T-helper 2 cell treated with Interferon-gamma antibody and Interleukin-4, amounts not matched to agents 100 ng/mL and 5 ng/mL, for 36 hours (primary cell): ENCODE data around the gene CBY2. TPM values are rescaled to one million over a fixed set of nuclear protein-coding genes. Genes with fewer than 3 reads are reported as not detected.
"Not testable (repeated sequence)": the region's sequence is repeated elsewhere in the genome, so short reads cannot be mapped to it uniquely, and the experiment has no call there.

Source experiments
- intact Hi-C: fragments of 100-400 bp; cut with micrococcal nuclease; formaldehyde crosslinking; loops from one replicate; pipeline ENCODE4 v1.15.1; 2023
- total RNA-seq: library from RNA; stranded (reverse); gene quantifications from 2 replicates; pipeline ENCODE4 v1.2.3, GENCODE V29; 2022

The CBY2 gene
- total RNA-seq, 1 donor from 2014 or later = not detected

DNA sequence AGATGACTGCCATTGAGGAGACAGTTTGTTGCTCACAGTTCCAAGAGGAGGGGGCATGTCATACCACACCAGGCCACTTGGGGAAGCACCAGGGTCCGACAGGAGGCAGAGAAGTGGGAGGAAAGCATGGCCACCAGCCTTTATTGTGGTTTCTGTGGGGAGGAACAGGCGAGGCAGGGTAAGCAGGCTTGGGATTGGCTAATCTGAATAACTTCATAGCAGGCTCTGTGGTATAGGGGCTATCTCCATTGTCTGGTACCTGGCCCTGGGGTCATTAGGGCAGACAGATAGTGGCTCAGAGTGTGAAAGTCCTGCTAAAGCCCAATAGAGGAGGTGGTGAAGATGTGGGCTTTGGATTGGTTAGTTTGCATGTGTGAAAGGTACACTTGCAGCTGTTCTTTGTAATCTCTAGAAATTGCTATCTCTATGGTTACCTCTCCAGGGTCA lies 35.5 kb downstream of the CBY2 start:
- intact Hi-C loops = no loop called here

DNA sequence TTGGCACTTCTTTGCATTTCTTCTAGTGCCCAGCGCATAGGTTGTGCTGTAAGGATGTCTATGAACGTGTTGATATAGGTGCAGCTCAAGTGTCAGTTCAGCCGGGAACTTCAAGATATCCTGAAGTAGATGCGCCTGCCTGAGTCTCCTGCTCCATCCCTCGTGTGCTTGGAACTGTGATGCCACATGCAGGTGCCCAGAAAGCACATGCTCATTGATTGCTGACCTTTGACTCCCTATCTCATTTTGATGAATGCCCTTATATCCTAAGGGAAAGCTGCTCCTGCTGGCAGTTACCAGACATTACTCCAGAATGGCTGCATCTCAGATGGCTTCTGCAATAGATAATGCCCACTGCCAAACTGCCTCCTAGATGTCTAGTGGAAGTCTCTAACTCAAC lies 40.9 kb downstream of the CBY2 start:
- intact Hi-C loops = no loop called here

DNA sequence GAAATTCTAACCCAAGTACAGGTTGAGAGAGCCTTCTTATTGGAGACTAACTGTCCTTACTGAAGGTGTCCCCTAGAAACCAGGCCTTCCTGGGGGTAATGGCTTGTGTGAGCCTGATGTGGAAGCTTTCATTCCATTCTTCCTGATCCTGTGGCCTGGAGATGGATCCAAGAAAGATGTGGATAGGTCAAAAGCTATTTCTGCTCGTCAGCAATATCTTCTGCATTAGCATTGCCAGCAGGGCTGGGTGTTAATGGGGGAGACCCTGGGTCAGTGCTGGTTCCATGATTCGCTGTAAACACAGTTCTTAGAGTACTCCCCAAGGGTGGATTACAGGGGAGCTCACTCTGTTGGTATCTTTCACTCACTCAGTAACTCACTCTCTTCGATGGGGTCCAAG lies 42.9 kb downstream of the CBY2 start:
- intact Hi-C loops = no loop called here

DNA sequence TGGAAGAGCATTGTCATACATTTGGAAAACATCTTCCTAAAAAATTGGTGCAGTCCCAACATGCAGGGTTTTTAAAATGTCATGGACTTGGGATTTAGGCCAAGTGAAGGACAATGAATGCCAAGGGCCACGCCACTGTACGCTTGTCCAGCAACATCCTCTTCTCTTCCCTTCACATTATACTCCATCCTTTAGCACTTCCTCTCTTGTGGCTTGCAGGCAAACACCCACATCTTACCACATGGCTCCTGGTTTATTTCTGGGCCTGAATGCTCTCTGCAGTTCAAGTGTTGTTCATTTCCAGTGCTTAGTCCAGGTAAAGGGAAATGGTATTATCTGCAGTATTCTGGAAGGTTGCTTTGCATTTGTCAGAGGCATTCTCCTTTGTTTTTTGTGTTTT lies 45.0 kb downstream of the CBY2 start:
- intact Hi-C loops = no loop called here

DNA sequence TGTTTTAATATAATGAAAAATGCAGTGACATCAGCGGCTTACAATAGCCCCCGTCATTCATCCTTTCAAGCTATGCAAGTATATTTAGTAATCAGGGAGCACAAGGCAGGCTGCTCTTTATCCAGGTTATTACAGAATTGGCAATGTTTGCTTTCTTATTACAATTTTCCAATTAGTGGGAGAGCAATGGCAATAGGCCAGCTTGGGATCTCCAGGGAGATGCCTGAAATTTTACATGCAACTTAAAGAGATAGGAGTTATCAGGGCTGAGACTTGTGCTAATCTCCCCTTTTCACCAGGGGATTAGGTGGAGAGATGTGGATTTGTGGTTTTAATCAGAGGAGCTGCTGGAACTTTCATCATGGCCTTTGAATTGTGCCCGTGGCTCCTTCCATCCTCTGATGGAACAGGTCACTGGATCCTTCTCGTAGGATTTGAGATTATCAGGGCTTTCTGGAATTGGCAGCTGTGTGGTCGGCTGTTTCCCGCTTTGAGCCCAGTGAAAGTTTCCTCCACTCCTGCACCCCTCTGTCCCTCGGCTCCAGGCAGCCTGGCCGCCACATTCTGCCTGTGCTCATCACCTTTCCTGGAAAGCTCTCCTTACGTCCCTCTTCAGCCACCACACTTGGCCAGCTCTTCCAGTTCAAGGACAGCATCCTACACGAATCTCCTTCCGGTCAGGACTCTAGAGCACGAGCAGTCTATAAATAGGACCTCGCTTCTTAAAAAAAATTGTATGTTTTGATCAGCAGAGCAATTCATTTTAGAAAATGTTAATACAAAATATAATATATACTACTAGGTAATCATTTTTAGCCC lies 47.0 kb downstream of the CBY2 start:
- intact Hi-C loops = no loop called here

DNA sequence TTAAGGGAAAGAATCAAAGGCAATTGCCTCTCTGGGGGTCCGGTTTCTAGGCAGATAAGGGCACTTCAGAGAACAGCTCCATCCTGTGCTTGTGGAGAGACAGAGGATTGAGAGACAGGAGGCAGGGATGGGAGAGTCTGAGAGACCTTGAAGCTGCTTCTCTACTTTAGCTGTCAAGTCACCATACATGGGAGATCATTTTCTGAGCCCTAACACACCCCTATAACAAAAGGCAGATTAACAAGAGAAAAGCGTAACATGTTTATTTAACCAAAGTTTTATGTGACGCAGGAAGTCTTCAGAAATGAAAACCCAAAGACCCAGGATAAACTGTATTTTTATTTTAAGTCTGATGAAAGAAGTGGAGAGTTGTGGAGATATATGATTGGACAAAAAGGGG lies 48.4 kb downstream of the CBY2 start:
- intact Hi-C loops = no loop called here

DNA sequence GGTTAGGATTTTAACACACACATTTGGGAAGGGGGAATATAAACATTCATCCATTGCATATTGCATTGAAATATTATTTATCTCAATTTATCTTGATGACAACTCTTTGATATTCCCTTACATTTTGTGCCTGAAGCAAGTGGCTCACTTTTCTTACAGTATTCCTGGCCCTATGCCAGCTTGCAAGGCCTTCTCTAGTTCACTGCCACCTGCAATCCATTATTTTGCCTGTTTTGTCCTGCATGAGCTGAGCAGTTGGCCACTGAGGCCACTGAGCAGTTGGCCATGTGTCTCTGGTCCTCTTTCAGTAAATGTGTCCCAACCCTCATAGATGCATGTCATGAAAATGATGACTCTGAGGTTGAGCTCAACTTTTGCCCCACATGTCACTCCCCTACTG lies 49.8 kb downstream of the CBY2 start:
- intact Hi-C loops = no loop called here

DNA sequence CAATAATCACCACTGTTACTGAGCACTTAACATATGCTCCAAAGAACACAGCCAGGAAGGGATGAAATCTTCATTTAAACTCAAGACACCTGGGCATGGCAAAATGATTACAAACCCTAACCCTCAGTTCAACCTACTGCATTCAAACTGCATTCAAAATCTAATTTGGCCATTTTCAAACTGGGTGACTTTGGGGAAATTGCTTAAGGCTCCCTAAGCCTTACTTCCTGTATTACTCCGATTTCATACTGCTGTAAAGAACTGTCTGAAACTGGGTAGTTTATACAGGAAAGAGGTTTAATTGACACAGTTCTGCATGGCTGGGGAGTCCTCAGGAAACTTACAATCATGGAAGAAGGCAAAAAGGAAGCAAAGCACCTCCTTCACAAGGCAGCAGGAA lies 50.4 kb downstream of the CBY2 start:
- intact Hi-C loops = no loop called here

DNA sequence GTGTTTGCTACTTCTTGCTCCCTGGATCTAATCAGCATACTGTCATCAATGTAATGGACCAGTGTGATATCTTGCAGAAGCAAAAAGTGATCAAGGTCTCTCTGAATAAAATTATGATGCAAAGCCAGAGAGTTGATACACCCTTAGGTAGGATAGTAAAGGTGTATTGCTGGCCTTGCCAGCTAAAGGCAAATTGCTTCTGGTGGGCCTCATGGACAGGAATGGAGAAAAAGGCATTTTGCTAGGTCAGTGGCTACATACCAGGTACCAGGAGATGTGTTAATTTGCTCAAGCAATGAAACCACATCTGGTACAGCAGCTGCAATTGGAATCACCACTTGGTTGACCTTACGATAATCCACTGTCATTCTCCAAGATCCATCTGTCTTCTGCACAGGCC lies 54.4 kb downstream of the CBY2 start:
- intact Hi-C loops = not testable (repeated sequence)

DNA sequence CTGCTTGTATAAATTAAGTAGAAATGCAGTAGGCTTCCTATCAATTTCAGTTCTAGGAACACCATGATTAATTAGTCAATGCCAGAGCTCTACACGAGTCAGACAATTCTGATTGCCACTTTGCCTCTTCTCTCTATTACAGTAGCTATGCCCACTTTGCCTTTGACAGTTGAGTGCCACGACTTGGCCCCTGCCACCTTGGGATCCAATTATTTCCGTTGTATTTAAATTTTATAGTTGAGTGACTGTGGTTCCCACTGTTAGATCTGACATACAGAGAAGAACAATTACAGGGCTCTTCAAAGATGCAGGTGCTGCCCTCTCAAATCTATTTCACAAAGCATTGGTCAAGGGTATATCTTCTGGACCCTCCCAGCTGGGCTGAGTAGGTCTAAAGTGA lies 55.5 kb downstream of the CBY2 start:
- intact Hi-C loops = not testable (repeated sequence)

DNA sequence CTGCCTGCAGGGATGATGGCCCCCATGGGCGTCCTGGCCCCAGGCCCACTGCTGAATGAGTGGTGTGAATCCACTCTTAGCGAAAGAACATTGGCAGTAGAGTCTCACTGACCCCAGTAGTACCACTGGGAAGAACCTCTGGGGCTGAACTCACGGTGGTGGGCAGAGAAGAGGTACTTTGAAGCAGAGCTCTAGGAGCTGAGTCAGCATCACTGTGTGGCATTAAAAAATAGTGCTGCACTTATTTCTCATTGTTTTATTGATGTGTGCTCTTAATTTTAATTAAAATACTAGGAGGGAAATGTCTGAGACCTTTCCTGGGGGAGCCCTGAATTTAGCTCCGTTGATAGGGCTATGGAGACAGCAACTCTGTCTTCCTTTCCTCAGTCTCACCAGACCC lies 61.3 kb downstream of the CBY2 start:
- intact Hi-C loops = no loop called here

Other genes starting within 250 kb of the CBY2 start
- 29.1 and 31.5 TPM in 2 replicates for gene COG3, start 237.4 kb upstream of the CBY2 start, total RNA-seq
- gene ERICH6B, start 86.6 kb upstream of the CBY2 start, total RNA-seq = not detected in 2 replicates
- gene SIAH3, start 149.4 kb downstream of the CBY2 start, total RNA-seq = 0.14 TPM in 2 replicates